ENCODE measurements around the gene GYS1.

GYS1 gene

DNA sequence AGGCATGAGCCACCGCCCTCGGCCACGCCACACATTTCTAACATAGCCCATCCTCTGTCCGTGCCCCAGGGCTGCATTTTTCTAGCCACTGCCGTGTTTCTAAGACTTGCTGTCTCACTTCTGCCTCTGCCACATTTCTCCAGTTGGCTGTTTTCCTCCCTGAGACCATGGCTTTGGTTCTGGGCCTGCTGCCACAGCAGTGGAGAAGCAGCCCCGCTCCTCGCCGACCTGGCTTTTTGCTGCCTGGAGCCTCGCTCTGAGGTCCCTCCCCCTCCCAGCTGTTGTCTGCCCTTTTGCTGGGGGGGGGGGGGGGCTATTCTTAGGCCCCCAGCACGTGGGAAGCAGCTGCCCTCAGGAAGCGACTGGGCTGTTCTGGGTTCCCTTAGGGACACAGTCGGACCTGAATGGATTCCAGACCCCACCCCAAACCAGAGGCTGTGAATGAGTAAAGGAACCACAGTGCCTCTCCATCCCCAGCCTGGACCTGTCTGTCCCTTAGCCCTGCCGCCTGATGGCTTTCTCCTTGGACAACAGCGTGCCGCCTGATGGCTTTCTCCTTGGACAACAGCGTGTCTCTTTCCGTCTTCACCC, 3.3 kb downstream of the GYS1 start:
- TF ChIP-seq, protein P1, sequence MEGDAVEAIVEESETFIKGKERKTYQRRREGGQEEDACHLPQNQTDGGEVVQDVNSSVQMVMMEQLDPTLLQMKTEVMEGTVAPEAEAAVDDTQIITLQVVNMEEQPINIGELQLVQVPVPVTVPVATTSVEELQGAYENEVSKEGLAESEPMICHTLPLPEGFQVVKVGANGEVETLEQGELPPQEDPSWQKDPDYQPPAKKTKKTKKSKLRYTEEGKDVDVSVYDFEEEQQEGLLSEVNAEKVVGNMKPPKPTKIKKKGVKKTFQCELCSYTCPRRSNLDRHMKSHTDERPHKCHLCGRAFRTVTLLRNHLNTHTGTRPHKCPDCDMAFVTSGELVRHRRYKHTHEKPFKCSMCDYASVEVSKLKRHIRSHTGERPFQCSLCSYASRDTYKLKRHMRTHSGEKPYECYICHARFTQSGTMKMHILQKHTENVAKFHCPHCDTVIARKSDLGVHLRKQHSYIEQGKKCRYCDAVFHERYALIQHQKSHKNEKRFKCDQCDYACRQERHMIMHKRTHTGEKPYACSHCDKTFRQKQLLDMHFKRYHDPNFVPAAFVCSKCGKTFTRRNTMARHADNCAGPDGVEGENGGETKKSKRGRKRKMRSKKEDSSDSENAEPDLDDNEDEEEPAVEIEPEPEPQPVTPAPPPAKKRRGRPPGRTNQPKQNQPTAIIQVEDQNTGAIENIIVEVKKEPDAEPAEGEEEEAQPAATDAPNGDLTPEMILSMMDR (IDR thresholded peaks at IDR 0.05; ENCODE audit: borderline replicate concordance, control extremely low read depth, extremely low read depth, insufficient read depth, missing control alignments), result no peak
- DNase-seq (ENCODE audit: low spot score), result no peak
- in situ Hi-C loops (cut with MboI; ENCODE audit: low sequenced_read_pairs, unreplicated experiment), result no loop called here

DNA sequence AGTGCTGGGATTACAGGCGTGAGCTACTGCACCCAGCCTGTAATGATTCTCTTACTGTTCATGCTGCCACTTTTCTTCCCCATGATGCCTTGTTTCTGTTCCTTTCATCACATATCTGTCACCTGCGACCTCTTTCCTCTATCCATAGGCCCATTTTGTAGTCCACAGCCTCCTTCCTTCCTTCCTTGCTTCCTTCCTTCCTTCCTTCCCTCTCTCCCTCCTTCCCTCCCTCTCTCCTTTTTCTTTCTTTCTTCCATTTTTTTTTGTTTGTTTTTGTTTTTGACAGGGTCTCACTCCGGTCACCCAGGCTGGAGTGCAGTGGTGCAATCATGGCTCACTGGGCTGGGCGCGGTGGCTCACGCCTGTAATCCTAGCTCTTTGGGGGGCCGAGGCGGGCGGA, 4.2 kb downstream of the GYS1 start:
- in situ Hi-C loops (cut with MboI; ENCODE audit: low sequenced_read_pairs, unreplicated experiment), result no loop called here
- DNase-seq (ENCODE audit: low spot score), result no peak
- TF ChIP-seq, protein P1 (IDR thresholded peaks at IDR 0.05; ENCODE audit: borderline replicate concordance, control extremely low read depth, extremely low read depth, insufficient read depth, missing control alignments), result no peak

DNA sequence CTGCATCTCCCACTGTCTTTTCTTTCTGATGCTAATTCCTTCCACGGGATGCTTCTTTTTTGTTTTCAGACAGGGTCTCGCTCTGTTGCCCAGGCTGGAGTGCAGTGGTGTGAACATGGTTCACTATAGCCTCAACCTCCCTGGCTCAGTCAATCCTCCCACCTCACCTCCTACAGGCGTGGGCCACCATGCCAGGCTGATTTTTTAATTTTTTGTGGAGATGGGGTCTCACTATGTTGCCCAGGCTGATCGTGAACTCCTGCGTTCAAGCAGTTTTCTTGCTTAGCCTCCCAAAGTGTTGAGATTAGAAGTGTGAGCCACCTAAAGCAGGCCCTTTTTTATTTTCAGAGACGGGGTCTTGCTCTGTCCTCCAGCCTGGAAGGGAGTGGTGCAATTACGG, 4.8 kb downstream of the GYS1 start:
- TF ChIP-seq, protein P1 (IDR thresholded peaks at IDR 0.05; ENCODE audit: borderline replicate concordance, control extremely low read depth, extremely low read depth, insufficient read depth, missing control alignments), result no peak
- in situ Hi-C loops (cut with MboI; ENCODE audit: low sequenced_read_pairs, unreplicated experiment), result no loop called here
- DNase-seq (ENCODE audit: low spot score), result no peak

DNA sequence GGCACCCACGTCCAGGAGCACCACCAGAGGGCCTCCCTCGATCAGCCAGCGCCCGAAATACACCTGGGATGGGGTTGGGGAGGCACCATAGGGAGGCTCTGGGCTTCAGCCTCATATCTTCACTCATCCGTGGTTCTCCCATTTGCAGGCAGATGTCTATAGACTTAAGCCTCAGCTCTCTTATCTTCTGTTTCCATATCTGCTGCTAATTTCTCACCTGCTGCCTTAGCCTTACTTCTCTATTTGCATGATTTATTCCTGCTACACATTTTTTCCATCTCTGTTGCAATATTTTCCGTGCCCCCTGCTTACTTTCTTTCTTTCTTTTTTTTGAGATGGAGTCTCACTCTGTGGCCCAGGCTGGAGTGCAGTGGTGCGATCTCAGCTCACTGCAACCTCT, 5.8 kb downstream of the GYS1 start:
- DNase-seq (ENCODE audit: low spot score), result no peak
- TF ChIP-seq, protein P1 (IDR thresholded peaks at IDR 0.05; ENCODE audit: borderline replicate concordance, control extremely low read depth, extremely low read depth, insufficient read depth, missing control alignments), result no peak
- in situ Hi-C loops (cut with MboI; ENCODE audit: low sequenced_read_pairs, unreplicated experiment), result no loop called here

DNA sequence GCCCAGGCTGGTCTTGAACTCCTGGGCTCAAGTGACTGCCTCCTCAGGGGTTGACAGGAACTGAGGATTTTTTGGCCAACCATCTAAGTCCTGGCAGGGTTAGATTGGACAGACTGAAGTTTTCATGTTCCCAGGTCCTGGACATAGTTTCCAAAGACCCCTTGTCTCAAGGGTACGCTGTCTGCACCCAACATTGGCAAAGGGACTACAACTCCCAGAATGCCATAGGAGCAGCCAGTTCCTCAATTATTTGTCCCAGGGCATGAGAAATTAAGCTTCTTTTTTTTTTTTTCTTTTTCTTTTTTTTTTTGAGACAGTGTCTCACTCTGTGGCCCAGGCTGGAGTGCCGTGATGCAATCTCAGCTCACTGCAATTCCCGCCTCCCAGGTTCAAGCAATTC, 6.9 kb downstream of the GYS1 start:
- DNase-seq (ENCODE audit: low spot score), result no peak
- in situ Hi-C loops (cut with MboI; ENCODE audit: low sequenced_read_pairs, unreplicated experiment), result no loop called here
- TF ChIP-seq, protein P1 (IDR thresholded peaks at IDR 0.05; ENCODE audit: borderline replicate concordance, control extremely low read depth, extremely low read depth, insufficient read depth, missing control alignments), result no peak

DNA sequence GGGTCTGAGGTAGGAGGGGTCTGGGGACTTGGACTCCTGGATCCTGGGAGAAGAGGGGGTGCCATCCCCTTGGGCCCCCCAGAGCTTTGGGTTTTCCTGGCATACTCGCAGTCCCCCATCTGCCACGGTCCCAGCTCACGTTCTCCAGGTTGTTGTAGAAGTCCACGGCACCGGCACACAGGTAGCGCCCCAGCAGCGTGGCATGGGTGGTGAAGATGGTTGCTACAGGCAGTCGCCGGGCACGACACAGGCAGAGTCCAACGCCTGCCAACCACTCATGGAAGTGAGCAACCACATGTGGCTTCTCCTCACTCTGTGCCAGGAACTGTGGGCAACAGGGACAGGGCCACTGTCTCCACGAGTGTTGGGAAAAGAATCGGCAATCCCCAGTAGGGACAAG, 7.4 kb downstream of the GYS1 start:
- TF ChIP-seq, protein P1 (IDR thresholded peaks at IDR 0.05; ENCODE audit: borderline replicate concordance, control extremely low read depth, extremely low read depth, insufficient read depth, missing control alignments), result no peak

More for the DNA sequence above, 7.4 kb downstream of the GYS1 start:
- in situ Hi-C loops (cut with MboI; ENCODE audit: low sequenced_read_pairs, unreplicated experiment), result no loop called here
- DNase-seq (ENCODE audit: low spot score), result no peak
